ENCODE data around the gene SERTAD4.

SERTAD4 gene

GRCh38 chr1:210246447-210246846, 13.9 kb downstream of the SERTAD4 start:
- Histone ChIP-seq H3K9ac (ENCODE audit: low read depth, low read length) (no peak overlapping the region), H3K4me3 (ENCODE audit: low read length) (no peak overlapping the region), H3K27ac (ENCODE audit: low read depth, low read length) (no peak overlapping the region), H3K36me3 (ENCODE audit: insufficient read depth, low read length) (peaks cover 2% of the 10 kb centered on the region; the same call in 1 of the 2 replicates), H3K4me1 (ENCODE audit: insufficient read depth, low read length) (peaks cover 17% of the 10 kb centered on the region), H3K9me3 (ENCODE audit: insufficient read depth, low read depth, low read length) (no peaks in the 10 kb centered on the region), H3K27me3 (ENCODE audit: insufficient read depth, low read length) (no peaks in the 10 kb centered on the region)
- 89% methylated on average over 5 of the region's 6 CpGs for WGBS

- no peak overlapping the region for H3K4me3 ChIP-seq (ENCODE audit: low read length)
- H3K9me3 ChIP-seq (ENCODE audit: insufficient read depth, low read depth, low read length) = no peaks in the 10 kb centered on the region
- H3K27ac ChIP-seq (ENCODE audit: low read depth, low read length) = no peak overlapping the region
- H3K27me3 ChIP-seq (ENCODE audit: insufficient read depth, low read length) = peaks cover 18% of the 10 kb centered on the region
- 94% methylated on average over 3 of the region's 4 CpGs for WGBS
- peaks cover 32% of the 10 kb centered on the region for H3K4me1 ChIP-seq (ENCODE audit: insufficient read depth, low read length)
- no peak overlapping the region for H3K9ac ChIP-seq (ENCODE audit: low read depth, low read length)
- no peaks in the 10 kb centered on the region for H3K36me3 ChIP-seq (ENCODE audit: insufficient read depth, low read length)
These were observed 15.7 kb downstream of the SERTAD4 start for GRCh38 chr1:210248341-210248740.

GRCh38 chr1:210250665-210250997, 18.0 kb downstream of the SERTAD4 start:
- Histone ChIP-seq H3K4me3 (ENCODE audit: low read length) (peak overlapping the region; percentile 76), H3K9ac (ENCODE audit: low read depth, low read length) (peak overlapping the region; percentile 42), H3K27me3 (ENCODE audit: insufficient read depth, low read length) (peaks cover 40% of the 10 kb centered on the region), H3K9me3 (ENCODE audit: insufficient read depth, low read depth, low read length) (no peaks in the 10 kb centered on the region), H3K4me1 (ENCODE audit: insufficient read depth, low read length) (peaks cover 36% of the 10 kb centered on the region), H3K36me3 (ENCODE audit: insufficient read depth, low read length) (no peaks in the 10 kb centered on the region), H3K27ac (ENCODE audit: low read depth, low read length) (peak overlapping the region; percentile 70)
- 0% methylated on average over 11 of the region's 11 CpGs for WGBS

- no peaks in the 10 kb centered on the region for H3K36me3 ChIP-seq (ENCODE audit: insufficient read depth, low read length)
- peaks cover 41% of the 10 kb centered on the region for H3K27me3 ChIP-seq (ENCODE audit: insufficient read depth, low read length)
- peak overlapping the region; percentile 79 for H3K9ac ChIP-seq (ENCODE audit: low read depth, low read length)
- peak overlapping the region; percentile 70 for H3K27ac ChIP-seq (ENCODE audit: low read depth, low read length)
- H3K4me1 ChIP-seq (ENCODE audit: insufficient read depth, low read length) = peaks cover 36% of the 10 kb centered on the region
- WGBS = under 1% methylated on average over 36 of the region's 37 CpGs
- no peaks in the 10 kb centered on the region for H3K9me3 ChIP-seq (ENCODE audit: insufficient read depth, low read depth, low read length)
- peak overlapping the region; percentile 76 for H3K4me3 ChIP-seq (ENCODE audit: low read length)
These were observed 18.5 kb downstream of the SERTAD4 start for GRCh38 chr1:210250998-210251679.

GRCh38 chr1:210251680-210252490, 19.3 kb downstream of the SERTAD4 start:
- H3K9ac ChIP-seq (ENCODE audit: low read depth, low read length) = peak overlapping the region; percentile 79
- no peaks in the 10 kb centered on the region for H3K36me3 ChIP-seq (ENCODE audit: insufficient read depth, low read length)
- peak overlapping the region; percentile 76 for H3K4me3 ChIP-seq (ENCODE audit: low read length)
- H3K9me3 ChIP-seq (ENCODE audit: insufficient read depth, low read depth, low read length) = no peaks in the 10 kb centered on the region
- H3K27ac ChIP-seq (ENCODE audit: low read depth, low read length) = peak overlapping the region; percentile 70; the same call in 1 of the 2 replicates
- 2% methylated on average over 58 of the region's 58 CpGs for WGBS
- H3K4me1 ChIP-seq (ENCODE audit: insufficient read depth, low read length) = peaks cover 36% of the 10 kb centered on the region
- H3K27me3 ChIP-seq (ENCODE audit: insufficient read depth, low read length) = peaks cover 41% of the 10 kb centered on the region

GRCh38 chr1:210252621-210253051, 20.0 kb downstream of the SERTAD4 start:
- Histone ChIP-seq H3K9me3 (ENCODE audit: insufficient read depth, low read depth, low read length) (no peaks in the 10 kb centered on the region), H3K4me3 (ENCODE audit: low read length) (peak overlapping the region; percentile 76), H3K27me3 (ENCODE audit: insufficient read depth, low read length) (peaks cover 41% of the 10 kb centered on the region), H3K27ac (ENCODE audit: low read depth, low read length) (no peak overlapping the region), H3K4me1 (ENCODE audit: insufficient read depth, low read length) (peaks cover 36% of the 10 kb centered on the region), H3K9ac (ENCODE audit: low read depth, low read length) (peak overlapping the region; percentile 79), H3K36me3 (ENCODE audit: insufficient read depth, low read length) (no peaks in the 10 kb centered on the region)
- under 1% methylated on average over 29 of the region's 29 CpGs for WGBS

GRCh38 chr1:210254298-210254697, 21.7 kb downstream of the SERTAD4 start:
- Histone ChIP-seq H3K4me3 (ENCODE audit: low read length) (no peak overlapping the region), H3K36me3 (ENCODE audit: insufficient read depth, low read length) (no peaks in the 10 kb centered on the region)

GRCh38 chr1:210257698-210258529, 25.3 kb downstream of the SERTAD4 start:
- peaks cover 27% of the 10 kb centered on the region for H3K27me3 ChIP-seq (ENCODE audit: insufficient read depth, low read length)
- H3K4me1 ChIP-seq (ENCODE audit: insufficient read depth, low read length) = peaks cover 10% of the 10 kb centered on the region
- no peaks in the 10 kb centered on the region for H3K9me3 ChIP-seq (ENCODE audit: insufficient read depth, low read depth, low read length)
- H3K4me3 ChIP-seq (ENCODE audit: low read length) = no peak overlapping the region
- no peaks in the 10 kb centered on the region for H3K36me3 ChIP-seq (ENCODE audit: insufficient read depth, low read length)
- no peak overlapping the region for H3K27ac ChIP-seq (ENCODE audit: low read depth, low read length)
- no peak overlapping the region for H3K9ac ChIP-seq (ENCODE audit: low read depth, low read length)
- WGBS = 90% methylated on average over 12 of the region's 13 CpGs

More at GRCh38 chr1:210254298-210254697, 21.7 kb downstream of the SERTAD4 start:
- Histone ChIP-seq H3K9me3 (ENCODE audit: insufficient read depth, low read depth, low read length) (no peaks in the 10 kb centered on the region), H3K9ac (ENCODE audit: low read depth, low read length) (no peak overlapping the region), H3K27ac (ENCODE audit: low read depth, low read length) (no peak overlapping the region), H3K27me3 (ENCODE audit: insufficient read depth, low read length) (peaks cover 41% of the 10 kb centered on the region), H3K4me1 (ENCODE audit: insufficient read depth, low read length) (peaks cover 34% of the 10 kb centered on the region)

- H3K36me3 ChIP-seq (ENCODE audit: insufficient read depth, low read length) = no peaks in the 10 kb centered on the region
- peaks cover 10% of the 10 kb centered on the region; the same call in 1 of the 2 replicates for H3K27me3 ChIP-seq (ENCODE audit: insufficient read depth, low read length)
- H3K9ac ChIP-seq (ENCODE audit: low read depth, low read length) = no peak overlapping the region
- WGBS = 74% methylated on average over 4 of the region's 4 CpGs
- no peak overlapping the region for H3K27ac ChIP-seq (ENCODE audit: low read depth, low read length)
- H3K9me3 ChIP-seq (ENCODE audit: insufficient read depth, low read depth, low read length) = no peaks in the 10 kb centered on the region
- no peak overlapping the region for H3K4me3 ChIP-seq (ENCODE audit: low read length)
- peaks cover 5% of the 10 kb centered on the region for H3K4me1 ChIP-seq (ENCODE audit: insufficient read depth, low read length)
These were observed 27.0 kb downstream of the SERTAD4 start for GRCh38 chr1:210259561-210259960.

- Histone ChIP-seq H3K4me1 (ENCODE audit: insufficient read depth, low read length) (peaks cover 11% of the 10 kb centered on the region), H3K36me3 (ENCODE audit: insufficient read depth, low read length) (no peaks in the 10 kb centered on the region), H3K27ac (ENCODE audit: low read depth, low read length) (no peak overlapping the region), H3K4me3 (ENCODE audit: low read length) (no peak overlapping the region), H3K9me3 (ENCODE audit: insufficient read depth, low read depth, low read length) (no peaks in the 10 kb centered on the region), H3K27me3 (ENCODE audit: insufficient read depth, low read length) (peaks cover 5% of the 10 kb centered on the region; the same call in 1 of the 2 replicates), H3K9ac (ENCODE audit: low read depth, low read length) (no peak overlapping the region)
- WGBS = 79% methylated on average over 4 of the region's 4 CpGs
These were observed 27.5 kb downstream of the SERTAD4 start for GRCh38 chr1:210260096-210260495.
